H1 (cell line): ENCODE results near the gene DVL3. TPM values are rescaled to one million over a fixed set of nuclear protein-coding genes. Genes with fewer than 3 reads are reported as not detected.

Experiments used
- CEBPB ChIP-seq: IDR thresholded peaks from 2 replicates; pipeline ENCODE4 v1.6.1; 2012; ENCODE audit warnings: low read depth, low read length
- POU5F1 ChIP-seq: IDR thresholded peaks from 2 replicates; pipeline ENCODE4 v1.6.1; 2011; ENCODE audit warnings: low read depth, mild to moderate bottlenecking, low read length, moderate library complexity
- SRF ChIP-seq: IDR thresholded peaks from 2 replicates; pipeline ENCODE4 v1.6.1; 2011; ENCODE audit warnings: mild to moderate bottlenecking, low read depth, low read length, moderate library complexity
- polyA plus RNA-seq, 7 experiments: library from polyadenylated mRNA; depleted of rRNA in 3 of 7; stranded (reverse) in 5 of 7; unstranded in 2 of 7; fragments of >200 nt in 5 of 7; fragments of 200-250 nt in 2 of 7; gene quantifications; 1 replicate in 5 of 7; 2 replicates in 1 of 7; 4 replicates in 1 of 7; pipeline versions ENCODE4 v1.2.1 to v1.2.3, GENCODE V29; 2011 to 2013; ENCODE audit warnings: missing spikeins in 2 of 7, mixed read lengths in 2 of 7
- total RNA-seq: library from RNA; stranded (reverse); fragmentation: NEBNext Ultra II Directional; extraction: Animal tissue kit (Norgen Biotek cat#: 25700); gene quantifications from 2 replicates; pipeline ENCODE4 v1.2.1, GENCODE V29; 2021
- TF ChIP-seq, protein P1 (sequence below): fragments of 300-600 bp; sonication (generic); IDR thresholded peaks from 2 replicates; pipeline ENCODE4 v1.7.1; 2012; ENCODE audit warnings: low read length, moderate library complexity, mild to moderate bottlenecking, inconsistent platforms; ENCODE audit not compliant: insufficient replicate concordance

DVL3 gene
- total and polyA plus RNA-seq, 2 of the 8 experiments (the other 6 are each of a cell fraction or from before 2014, with no cell fraction given), result 38.5 to 66.6 TPM

DNA sequence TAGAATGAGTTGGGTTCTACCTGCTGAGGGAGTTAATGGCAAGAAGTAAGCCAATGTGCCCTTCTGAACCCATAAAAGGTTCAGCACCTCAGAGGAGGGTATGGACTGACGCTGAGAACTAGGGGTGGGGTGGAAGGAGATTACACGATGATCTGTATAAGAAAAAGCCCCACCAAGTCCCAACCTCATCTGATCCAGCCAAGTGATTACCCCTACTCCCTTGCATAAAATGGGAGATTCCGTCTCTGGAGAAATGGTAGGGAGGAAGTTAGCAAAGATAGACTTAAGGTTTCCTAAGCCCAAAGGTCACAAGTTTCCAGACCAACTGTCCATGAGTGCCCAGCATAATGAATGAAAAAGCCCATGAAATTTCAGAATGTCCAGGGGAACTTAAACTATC lies 7.1 kb upstream of the DVL3 start (continued):
- TF ChIP-seq, protein P1, sequence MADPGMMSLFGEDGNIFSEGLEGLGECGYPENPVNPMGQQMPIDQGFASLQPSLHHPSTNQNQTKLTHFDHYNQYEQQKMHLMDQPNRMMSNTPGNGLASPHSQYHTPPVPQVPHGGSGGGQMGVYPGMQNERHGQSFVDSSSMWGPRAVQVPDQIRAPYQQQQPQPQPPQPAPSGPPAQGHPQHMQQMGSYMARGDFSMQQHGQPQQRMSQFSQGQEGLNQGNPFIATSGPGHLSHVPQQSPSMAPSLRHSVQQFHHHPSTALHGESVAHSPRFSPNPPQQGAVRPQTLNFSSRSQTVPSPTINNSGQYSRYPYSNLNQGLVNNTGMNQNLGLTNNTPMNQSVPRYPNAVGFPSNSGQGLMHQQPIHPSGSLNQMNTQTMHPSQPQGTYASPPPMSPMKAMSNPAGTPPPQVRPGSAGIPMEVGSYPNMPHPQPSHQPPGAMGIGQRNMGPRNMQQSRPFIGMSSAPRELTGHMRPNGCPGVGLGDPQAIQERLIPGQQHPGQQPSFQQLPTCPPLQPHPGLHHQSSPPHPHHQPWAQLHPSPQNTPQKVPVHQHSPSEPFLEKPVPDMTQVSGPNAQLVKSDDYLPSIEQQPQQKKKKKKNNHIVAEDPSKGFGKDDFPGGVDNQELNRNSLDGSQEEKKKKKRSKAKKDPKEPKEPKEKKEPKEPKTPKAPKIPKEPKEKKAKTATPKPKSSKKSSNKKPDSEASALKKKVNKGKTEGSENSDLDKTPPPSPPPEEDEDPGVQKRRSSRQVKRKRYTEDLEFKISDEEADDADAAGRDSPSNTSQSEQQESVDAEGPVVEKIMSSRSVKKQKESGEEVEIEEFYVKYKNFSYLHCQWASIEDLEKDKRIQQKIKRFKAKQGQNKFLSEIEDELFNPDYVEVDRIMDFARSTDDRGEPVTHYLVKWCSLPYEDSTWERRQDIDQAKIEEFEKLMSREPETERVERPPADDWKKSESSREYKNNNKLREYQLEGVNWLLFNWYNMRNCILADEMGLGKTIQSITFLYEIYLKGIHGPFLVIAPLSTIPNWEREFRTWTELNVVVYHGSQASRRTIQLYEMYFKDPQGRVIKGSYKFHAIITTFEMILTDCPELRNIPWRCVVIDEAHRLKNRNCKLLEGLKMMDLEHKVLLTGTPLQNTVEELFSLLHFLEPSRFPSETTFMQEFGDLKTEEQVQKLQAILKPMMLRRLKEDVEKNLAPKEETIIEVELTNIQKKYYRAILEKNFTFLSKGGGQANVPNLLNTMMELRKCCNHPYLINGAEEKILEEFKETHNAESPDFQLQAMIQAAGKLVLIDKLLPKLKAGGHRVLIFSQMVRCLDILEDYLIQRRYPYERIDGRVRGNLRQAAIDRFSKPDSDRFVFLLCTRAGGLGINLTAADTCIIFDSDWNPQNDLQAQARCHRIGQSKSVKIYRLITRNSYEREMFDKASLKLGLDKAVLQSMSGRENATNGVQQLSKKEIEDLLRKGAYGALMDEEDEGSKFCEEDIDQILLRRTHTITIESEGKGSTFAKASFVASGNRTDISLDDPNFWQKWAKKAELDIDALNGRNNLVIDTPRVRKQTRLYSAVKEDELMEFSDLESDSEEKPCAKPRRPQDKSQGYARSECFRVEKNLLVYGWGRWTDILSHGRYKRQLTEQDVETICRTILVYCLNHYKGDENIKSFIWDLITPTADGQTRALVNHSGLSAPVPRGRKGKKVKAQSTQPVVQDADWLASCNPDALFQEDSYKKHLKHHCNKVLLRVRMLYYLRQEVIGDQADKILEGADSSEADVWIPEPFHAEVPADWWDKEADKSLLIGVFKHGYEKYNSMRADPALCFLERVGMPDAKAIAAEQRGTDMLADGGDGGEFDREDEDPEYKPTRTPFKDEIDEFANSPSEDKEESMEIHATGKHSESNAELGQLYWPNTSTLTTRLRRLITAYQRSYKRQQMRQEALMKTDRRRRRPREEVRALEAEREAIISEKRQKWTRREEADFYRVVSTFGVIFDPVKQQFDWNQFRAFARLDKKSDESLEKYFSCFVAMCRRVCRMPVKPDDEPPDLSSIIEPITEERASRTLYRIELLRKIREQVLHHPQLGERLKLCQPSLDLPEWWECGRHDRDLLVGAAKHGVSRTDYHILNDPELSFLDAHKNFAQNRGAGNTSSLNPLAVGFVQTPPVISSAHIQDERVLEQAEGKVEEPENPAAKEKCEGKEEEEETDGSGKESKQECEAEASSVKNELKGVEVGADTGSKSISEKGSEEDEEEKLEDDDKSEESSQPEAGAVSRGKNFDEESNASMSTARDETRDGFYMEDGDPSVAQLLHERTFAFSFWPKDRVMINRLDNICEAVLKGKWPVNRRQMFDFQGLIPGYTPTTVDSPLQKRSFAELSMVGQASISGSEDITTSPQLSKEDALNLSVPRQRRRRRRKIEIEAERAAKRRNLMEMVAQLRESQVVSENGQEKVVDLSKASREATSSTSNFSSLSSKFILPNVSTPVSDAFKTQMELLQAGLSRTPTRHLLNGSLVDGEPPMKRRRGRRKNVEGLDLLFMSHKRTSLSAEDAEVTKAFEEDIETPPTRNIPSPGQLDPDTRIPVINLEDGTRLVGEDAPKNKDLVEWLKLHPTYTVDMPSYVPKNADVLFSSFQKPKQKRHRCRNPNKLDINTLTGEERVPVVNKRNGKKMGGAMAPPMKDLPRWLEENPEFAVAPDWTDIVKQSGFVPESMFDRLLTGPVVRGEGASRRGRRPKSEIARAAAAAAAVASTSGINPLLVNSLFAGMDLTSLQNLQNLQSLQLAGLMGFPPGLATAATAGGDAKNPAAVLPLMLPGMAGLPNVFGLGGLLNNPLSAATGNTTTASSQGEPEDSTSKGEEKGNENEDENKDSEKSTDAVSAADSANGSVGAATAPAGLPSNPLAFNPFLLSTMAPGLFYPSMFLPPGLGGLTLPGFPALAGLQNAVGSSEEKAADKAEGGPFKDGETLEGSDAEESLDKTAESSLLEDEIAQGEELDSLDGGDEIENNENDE, result no peak
- TF ChIP-seq POU5F1 (no peak), SRF (no peak), CEBPB (no peak)
